K562 (cell line): Measurements from ENCODE around the gene NAPA. TPM values are rescaled to one million over a fixed set of nuclear protein-coding genes. Genes with fewer than 3 reads are reported as not detected.

Experiments used
- ATAC-seq: fragments of 200-7000 bp; cut with Tn5 transposase; 3 replicates; pipeline ENCODE4 v1.9.1; 2020; ENCODE audit warnings: moderate library complexity
- BruUV-seq: library from RNA; stranded (reverse); fragments of 400-500 nt; replicated peaks from 2 replicates; lab custom pipeline; 2021; lab: Mats Ljungman, UMichigan
- CTCF ChIA-PET: fragments of 300-600 bp; formaldehyde crosslinking; extraction: SDS; loops from one replicate; lab custom pipeline; 2021; ENCODE audit warnings: low intra/inter-chr PET ratio; lab: Yijun Ruan, JAX
- POLR2A ChIA-PET: fragments of 300-600, 350-650 bp; sonication (Branson Sonifier 250); formaldehyde crosslinking; extraction: SDS; loops from one replicate; lab custom pipeline; 2021; ENCODE audit warnings: antibody characterized with exemption, inconsistent platforms; lab: Yijun Ruan, JAX
- DNase-seq, 4 experiments: peaks; one replicate each; pipeline versions ENCODE4 v3.0.0 to v3.0.0-alpha.2; 2011 to 2018; ENCODE audit warnings: low spot score in 3 of 4, mixed read lengths in 3 of 4; ENCODE audit errors: extremely low read depth in 1 of 4
- FAIRE-seq: peaks from 2 replicates; lab custom pipeline; 2011; peaks lifted over from hg19 to GRCh38; lab: Jason Lieb, UNC
- H2AFZ ChIP-seq: 2 replicates; pipeline ENCODE4 v1.6.0; 2011; ENCODE audit warnings: low read depth, low read length, control low read depth, inconsistent platforms
- H3K27ac ChIP-seq: fragments of 200-600 bp; 3 replicates; pipeline ENCODE4 v1.8.0; 2011; ENCODE audit warnings: low read depth, mild to moderate bottlenecking, control low read depth, inconsistent platforms, low read length, moderate library complexity, mixed read lengths; ENCODE audit errors: extremely low read depth
- H3K27me3 ChIP-seq, 2 experiments: fragments of 300-600 bp in 1 of 2; 2 replicates in 1 of 2; 3 replicates in 1 of 2; pipeline versions ENCODE4 v1.6.0 to v1.8.0; 2011; ENCODE audit warnings: inconsistent platforms in 2 of 2, low read length in 2 of 2, mild to moderate bottlenecking in 1 of 2, mixed read lengths in 1 of 2, moderate library complexity in 1 of 2; ENCODE audit not compliant: control insufficient read depth in 2 of 2, insufficient read depth in 2 of 2
- H3K36me3 ChIP-seq: fragments of 300-600 bp; 3 replicates; pipeline ENCODE4 v1.8.0; 2011; ENCODE audit warnings: mild to moderate bottlenecking, low read length, inconsistent platforms; ENCODE audit not compliant: control insufficient read depth, insufficient read depth
- H3K4me1 ChIP-seq, 2 experiments: fragments of 200-600 bp in 1 of 2; replicated peaks in 1 of 2; 2 replicates in 1 of 2; 3 replicates in 1 of 2; pipeline versions ENCODE4 v1.5.1 to v1.8.0; 2011; ENCODE audit warnings: inconsistent platforms in 2 of 2, low read length in 2 of 2, mild to moderate bottlenecking in 1 of 2, mixed read lengths in 1 of 2, moderate library complexity in 1 of 2; ENCODE audit not compliant: control insufficient read depth in 2 of 2, insufficient read depth in 2 of 2
- H3K4me2 ChIP-seq: 2 replicates; pipeline ENCODE4 v1.6.1; 2011; ENCODE audit warnings: low read length, control low read depth, inconsistent platforms, mixed read lengths; ENCODE audit not compliant: insufficient read depth
- H3K4me3 ChIP-seq: fragments of 200-600 bp; sonication (generic), shearing (Covaris generic); 2 replicates; pipeline ENCODE4 v1.5.1; 2016; ENCODE audit warnings: control low read depth, inconsistent platforms
- H3K79me2 ChIP-seq: fragments of 200-600 bp; 3 replicates; pipeline ENCODE4 v1.8.0; 2011; ENCODE audit warnings: low read length, inconsistent platforms; ENCODE audit not compliant: control insufficient read depth, insufficient read depth
- H3K9ac ChIP-seq, 2 experiments: 2 replicates each; pipeline versions ENCODE4 v1.6.0 to v1.6.1; 2011; ENCODE audit warnings: low read depth in 2 of 2, low read length in 2 of 2, control low read depth in 1 of 2, inconsistent platforms in 1 of 2, mild to moderate bottlenecking in 1 of 2, mixed read lengths in 1 of 2; ENCODE audit not compliant: insufficient read depth in 1 of 2
- H3K9me1 ChIP-seq: one replicate; pipeline ENCODE4 v1.6.0; 2011; ENCODE audit warnings: inconsistent platforms, mild to moderate bottlenecking, low read length, moderate library complexity; ENCODE audit not compliant: control insufficient read depth, insufficient read depth
- H3K9me3 ChIP-seq: replicated peaks from 2 replicates; pipeline ENCODE4 v1.5.1; 2011; ENCODE audit warnings: low read depth, low read length, inconsistent platforms; ENCODE audit not compliant: control insufficient read depth, insufficient read depth
- H4K20me1 ChIP-seq: replicated peaks from 2 replicates; pipeline ENCODE4 v1.6.1; 2011; ENCODE audit warnings: low read length, inconsistent platforms, mixed read lengths; ENCODE audit not compliant: control insufficient read depth, insufficient read depth
- ATF3 ChIP-seq, 2 experiments: fragments of 450-650 bp in 1 of 2; sonication (generic) in 1 of 2; formaldehyde crosslinking in 1 of 2; IDR thresholded peaks in 1 of 2; conservative IDR thresholded peaks in 1 of 2; 2 replicates each; pipeline versions ENCODE4 v1.6.1 to v1.8.1; 2016 to 2023; ENCODE audit warnings: mild to moderate bottlenecking in 2 of 2, moderate library complexity in 2 of 2, inconsistent platforms in 1 of 2, missing genetic modification reagents in 1 of 2
- POLR2H ChIP-seq: IDR thresholded peaks from 2 replicates; pipeline ENCODE4 v1.6.1; 2016; ENCODE audit warnings: missing genetic modification characterization, low read depth, mild to moderate bottlenecking, control low read depth, missing compliant biosample characterization, moderate library complexity
- PURB ChIP-seq: sonication (generic); formaldehyde crosslinking; IDR thresholded peaks from 2 replicates; pipeline ENCODE4 v1.9.0; 2021; ENCODE audit warnings: low read depth, mild to moderate bottlenecking, missing genetic modification reagents
- RBM34 ChIP-seq: fragments of 200-400 bp; formaldehyde crosslinking; IDR thresholded peaks from 2 replicates; pipeline ENCODE4 v1.6.1; 2018; ENCODE audit warnings: low read length, borderline replicate concordance; ENCODE audit not compliant: insufficient read depth
- VEZF1 ChIP-seq: fragments of 200-800 bp; sonication (Bioruptor generic); IDR thresholded peaks from 2 replicates; pipeline ENCODE4 v1.6.1; 2017; ENCODE audit warnings: missing genetic modification characterization, missing compliant biosample characterization
- ZNF165 ChIP-seq: fragments of 250-450 bp; sonication (Bioruptor Pico); IDR thresholded peaks from 2 replicates; pipeline ENCODE4 v1.4.0; 2020; ENCODE audit warnings: borderline replicate concordance
- ZNF551 ChIP-seq: fragments of 250-450 bp; sonication (Bioruptor Pico); IDR thresholded peaks from 2 replicates; pipeline ENCODE4 v1.5.0; 2021; ENCODE audit warnings: mild to moderate bottlenecking, moderate library complexity
- ZNF717 ChIP-seq: fragments of 250-450 bp; sonication (Bioruptor Pico); IDR thresholded peaks from 2 replicates; pipeline ENCODE4 v1.5.0; 2021
- WGBS: fragments of 100-300 bp; shearing (Covaris generic); methylation state at CpG from one replicate; pipeline ENCODE4 v1.1.6; 2016; ENCODE audit warnings: low coverage, mixed read lengths; ENCODE audit not compliant: insufficient coverage; ENCODE audit errors: missing lambda C conversion rate; 5-methylcytosine and 5-hydroxymethylcytosine counted together
- in situ Hi-C: fragments of 300-500 bp; cut with MboI; formaldehyde crosslinking; loops from 4 replicates; pipeline ENCODE4 v1.15.0; 2018; ENCODE audit warnings: inconsistent platforms, mixed read lengths
- intact Hi-C: fragments of 100-400 bp; cut with micrococcal nuclease; formaldehyde crosslinking; loops from 2 replicates; pipeline ENCODE4 v1.14.2; 2022
- polyA plus RNA-seq, 8 experiments: library from polyadenylated mRNA; depleted of rRNA in 4 of 8; stranded (reverse) in 5 of 8; unstranded in 3 of 8; fragments of >200 nt; fragmentation: Nextera tagmentation in 2 of 8; fragmentation: Illumina TruSeq in 1 of 8; extraction: Ambion mirVana in 2 of 8; extraction: Trizol in 1 of 8; gene quantifications; 2 replicates each; pipeline versions ENCODE4 v1.2.1 to v1.2.3, GENCODE V29; 2011 to 2014; ENCODE audit warnings: inconsistent platforms in 1 of 8, missing spikeins in 1 of 8
- total RNA-seq, 7 experiments: library from RNA; depleted of rRNA in 6 of 7; stranded (reverse); fragments of >200 nt in 6 of 7; fragmentation: Illumina TruSeq in 2 of 7; extraction: Trizol in 2 of 7; gene quantifications; 2 replicates each; pipeline versions ENCODE4 v1.2.1 to v1.2.3, GENCODE V29; 2011 to 2021; ENCODE audit warnings: low replicate concordance in 1 of 7

The NAPA gene
- total and polyA plus RNA-seq, 9 of the 15 experiments (the other 6 are each of a cell fraction or from before 2014, with no cell fraction given), result 5.4 to 98.6 (median 77.5) TPM

DNA sequence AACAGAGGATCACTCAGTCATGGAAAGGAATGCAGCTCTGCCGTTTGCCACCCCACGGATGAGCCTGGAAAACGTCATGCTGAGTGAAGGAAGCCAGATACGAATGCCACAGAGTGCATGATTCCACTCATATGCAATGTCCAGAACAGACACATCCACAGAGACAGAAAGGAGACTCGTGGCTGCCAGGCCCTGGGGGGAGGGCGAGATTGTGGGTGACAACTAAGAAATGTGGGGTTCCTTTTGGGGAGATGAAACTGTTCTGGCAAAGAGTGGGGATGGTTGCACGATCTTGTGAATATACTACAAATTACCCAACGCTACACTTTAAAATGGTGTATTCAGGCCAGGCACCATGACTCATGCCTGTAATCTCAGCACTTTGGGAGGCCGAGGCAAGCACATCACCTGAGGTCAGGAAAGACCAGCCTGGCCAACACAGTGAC is 27.2 kb upstream of the NAPA start:
- Histone ChIP-seq H3K36me3 (no peaks in the 10 kb centered on the region), H3K9me3 (no peaks in the 10 kb centered on the region), H3K27me3 (peaks cover 14 to 22% of the 10 kb centered on the region in 2 experiments), H3K9me1 (no peaks in the 10 kb centered on the region), H3K4me3 (no peak overlapping the region), H3K79me2 (no peaks in the 10 kb centered on the region), H3K4me1 (peaks cover 3 to 34% of the 10 kb centered on the region in 2 experiments; a peak in 4 of 5 replicates), H4K20me1 (no peaks in the 10 kb centered on the region), H3K9ac (no peak overlapping the region), H3K4me2 (no peak overlapping the region), H2AFZ (no peak overlapping the region), H3K27ac (no peak overlapping the region)
- FAIRE-seq (no peak), DNase-seq (no peak), ATAC-seq (no peak)
- CTCF ChIA-PET, result no interaction called here
- POLR2A ChIA-PET, result no interaction called here
- in situ Hi-C loops (no loop called here), intact Hi-C loops (no loop called here)
- TF ChIP-seq VEZF1 (CRISPR knock-in tag) (no peak), ZNF165 (CRISPR knock-in tag) (no peak), PURB (CRISPR knock-in tag) (no peak), ATF3 (IDR thresholded peaks at IDR 0.05) (0 out of 2 replicates have a peak, but pooled peaks have one; percentile 49), ATF3 (CRISPR knock-in tag; conservative IDR thresholded peaks at IDR 0.05) (no peak), ZNF551 (CRISPR knock-in tag) (no peak), ZNF717 (CRISPR knock-in tag) (no peak), POLR2H (tag) (no peak), RBM34 (no peak)
- no TSS peak for BruUV-seq
- 19% methylated on average over 9 of the region's 9 CpGs for WGBS
